GM19023 (cell line): ENCODE results near the gene CISTR.
"Not testable (repeated sequence)": the region's sequence is repeated elsewhere in the genome, so short reads cannot be mapped to it uniquely, and the experiment has no call there.

Experiments
- ATAC-seq: cut with Tn5 transposase; IDR thresholded peaks from one replicate; pipeline ENCODE4 v1.9.1; 2021; ENCODE audit warnings: mild to moderate bottlenecking, moderate library complexity; ENCODE audit not compliant: unreplicated experiment

The CISTR gene

GRCh38 chr12:53765891-53766290, 14.1 kb upstream of the CISTR start:
- no peak for ATAC-seq

GRCh38 chr12:53764615-53765014, 12.8 kb upstream of the CISTR start:
- ATAC-seq: no peak

GRCh38 chr12:53762793-53763192, 11.0 kb upstream of the CISTR start:
- not testable (repeated sequence) for ATAC-seq

GRCh38 chr12:53761306-53761705, 9.5 kb upstream of the CISTR start:
- no peak for ATAC-seq

GRCh38 chr12:53759261-53759660, 7.5 kb upstream of the CISTR start:
- ATAC-seq: no peak

GRCh38 chr12:53758730-53759103, 6.9 kb upstream of the CISTR start:
- no peak for ATAC-seq

- no peak for ATAC-seq
Observed at GRCh38 chr12:53758081-53758729, 6.4 kb upstream of the CISTR start.

GRCh38 chr12:53757101-53757770, 5.5 kb upstream of the CISTR start:
- peak; percentile 58 for ATAC-seq

- ATAC-seq: no peak
Observed at GRCh38 chr12:53756300-53757100, 4.7 kb upstream of the CISTR start.

GRCh38 chr12:53755893-53756292, 4.1 kb upstream of the CISTR start:
- ATAC-seq: no peak

- ATAC-seq: no peak
Observed at GRCh38 chr12:53755451-53755891, 3.7 kb upstream of the CISTR start.

GRCh38 chr12:53754633-53755264, 3.0 kb upstream of the CISTR start:
- no peak for ATAC-seq

GRCh38 chr12:53754188-53754585, 2.4 kb upstream of the CISTR start:
- ATAC-seq: no peak

GRCh38 chr12:53752621-53753020, 842 bp upstream of the CISTR start:
- no peak for ATAC-seq

- no peak for ATAC-seq
Observed at GRCh38 chr12:53752192-53752601, 418 bp upstream of the CISTR start.

- peak; percentile 36 for ATAC-seq
Observed at GRCh38 chr12:53750812-53751335, 905 bp downstream of the CISTR start.

GRCh38 chr12:53749986-53750811, 1.6 kb downstream of the CISTR start:
- ATAC-seq: no peak

- no peak for ATAC-seq
Observed at GRCh38 chr12:53748072-53748840, 3.5 kb downstream of the CISTR start.

GRCh38 chr12:53747095-53747494, 4.7 kb downstream of the CISTR start:
- ATAC-seq: no peak
